ENCODE data around the gene RNU11. TPM values are rescaled to one million over a fixed set of nuclear protein-coding genes. Genes with fewer than 3 reads are reported as not detected.

The RNU11 gene
- total RNA-seq, 6 donors from 2014 or later: not detected

- TF ChIP-seq EP300 (IDR thresholded peaks at IDR 0.05): no peak
- no peak for TF ChIP-seq POLR2AphosphoS5 (IDR thresholded peaks at IDR 0.05)
- no peak for TF ChIP-seq POLR2A (IDR thresholded peaks at IDR 0.05)
- no peak for TF ChIP-seq CTCF (IDR thresholded peaks at IDR 0.05)
- ATAC-seq (ENCODE audit: low FRiP score in 2 of 2) (no peak), DNase-seq (no peak)
- Histone ChIP-seq H3K27ac (no peak overlapping the region), H3K9me3 (no peaks in the 10 kb centered on the region), H3K36me3 (peaks cover 14 to 81% (median 62%) of the 10 kb centered on the region in 4 donors), H3K4me1 (peaks cover 0 to 3% (median 0%) of the 10 kb centered on the region in 4 donors), H3K27me3 (no peaks in the 10 kb centered on the region), H3K4me3 (no peak overlapping the region)
- WGBS, 2 donors: 91 to 99% methylated on average over 5 to 6 of the region's 6 CpGs
These were observed 43.4 kb upstream of the RNU11 start for GRCh38 chr1:28604962-28605361.

GRCh38 chr1:28606771-28607170 is 41.6 kb upstream of the RNU11 start:
- DNase-seq (no peak), ATAC-seq (ENCODE audit: low FRiP score in 2 of 2) (no peak)
- no peak overlapping the region for H3K27ac ChIP-seq
- H3K4me1 ChIP-seq: peaks cover 0 to 3% (median 0%) of the 10 kb centered on the region in 4 donors
- 85 to 86% methylated on average over 2 of the region's 2 CpGs for WGBS, 2 donors
- H3K36me3 ChIP-seq: peaks cover 17 to 92% (median 75%) of the 10 kb centered on the region in 4 donors
- H3K27me3 ChIP-seq: no peaks in the 10 kb centered on the region
- no peak overlapping the region for H3K4me3 ChIP-seq
- TF ChIP-seq POLR2AphosphoS5 (IDR thresholded peaks at IDR 0.05): no peak
- no peak for TF ChIP-seq EP300 (IDR thresholded peaks at IDR 0.05)
- TF ChIP-seq CTCF (IDR thresholded peaks at IDR 0.05): no peak
- TF ChIP-seq POLR2A (IDR thresholded peaks at IDR 0.05): no peak
- no peaks in the 10 kb centered on the region for H3K9me3 ChIP-seq

- Histone ChIP-seq H3K9me3 (no peaks in the 10 kb centered on the region), H3K36me3 (peaks cover 9 to 97% (median 76%) of the 10 kb centered on the region in 4 donors), H3K27me3 (no peaks in the 10 kb centered on the region), H3K4me3 (no peak overlapping the region), H3K4me1 (no peaks in the 10 kb centered on the region), H3K27ac (no peak overlapping the region)
- TF ChIP-seq POLR2AphosphoS5 (IDR thresholded peaks at IDR 0.05): no peak
- no peak for TF ChIP-seq POLR2A (IDR thresholded peaks at IDR 0.05)
- TF ChIP-seq CTCF (IDR thresholded peaks at IDR 0.05): no peak
- DNase-seq (no peak), ATAC-seq (ENCODE audit: low FRiP score in 2 of 2) (no peak)
- 91 to 95% methylated on average over 5 of the region's 5 CpGs for WGBS, 2 donors
These were observed 35.2 kb upstream of the RNU11 start for GRCh38 chr1:28613175-28613574.

- 92% methylated on average over 1 of the region's 1 CpG for WGBS, 2 donors
- Histone ChIP-seq H3K27me3 (no peaks in the 10 kb centered on the region), H3K36me3 (no peaks in the 10 kb centered on the region), H3K4me1 (no peaks in the 10 kb centered on the region), H3K27ac (no peak overlapping the region), H3K4me3 (no peak overlapping the region), H3K9me3 (no peaks in the 10 kb centered on the region)
- no peak for ATAC-seq (ENCODE audit: low FRiP score in 2 of 2)
- DNase-seq: no peak
- TF ChIP-seq POLR2AphosphoS5 (IDR thresholded peaks at IDR 0.05) (no peak), CTCF (IDR thresholded peaks at IDR 0.05) (no peak), POLR2A (IDR thresholded peaks at IDR 0.05) (no peak), EP300 (IDR thresholded peaks at IDR 0.05) (no peak)
These were observed 16.7 kb upstream of the RNU11 start for GRCh38 chr1:28631713-28632112.

GRCh38 chr1:28632560-28632959 is 15.8 kb upstream of the RNU11 start:
- Histone ChIP-seq H3K36me3 (no peaks in the 10 kb centered on the region), H3K9me3 (no peaks in the 10 kb centered on the region), H3K4me3 (no peak overlapping the region), H3K27me3 (no peaks in the 10 kb centered on the region), H3K27ac (no peak overlapping the region), H3K4me1 (no peaks in the 10 kb centered on the region)
- WGBS, 2 donors: 96 to 97% methylated on average over 4 of the region's 4 CpGs
- ATAC-seq (ENCODE audit: low FRiP score in 2 of 2) (no peak), DNase-seq (no peak)
- TF ChIP-seq POLR2AphosphoS5 (IDR thresholded peaks at IDR 0.05) (no peak), CTCF (IDR thresholded peaks at IDR 0.05) (no peak), EP300 (IDR thresholded peaks at IDR 0.05) (no peak), POLR2A (IDR thresholded peaks at IDR 0.05) (no peak)
